Measurements from ENCODE around the gene ANKRD37.

DNA sequence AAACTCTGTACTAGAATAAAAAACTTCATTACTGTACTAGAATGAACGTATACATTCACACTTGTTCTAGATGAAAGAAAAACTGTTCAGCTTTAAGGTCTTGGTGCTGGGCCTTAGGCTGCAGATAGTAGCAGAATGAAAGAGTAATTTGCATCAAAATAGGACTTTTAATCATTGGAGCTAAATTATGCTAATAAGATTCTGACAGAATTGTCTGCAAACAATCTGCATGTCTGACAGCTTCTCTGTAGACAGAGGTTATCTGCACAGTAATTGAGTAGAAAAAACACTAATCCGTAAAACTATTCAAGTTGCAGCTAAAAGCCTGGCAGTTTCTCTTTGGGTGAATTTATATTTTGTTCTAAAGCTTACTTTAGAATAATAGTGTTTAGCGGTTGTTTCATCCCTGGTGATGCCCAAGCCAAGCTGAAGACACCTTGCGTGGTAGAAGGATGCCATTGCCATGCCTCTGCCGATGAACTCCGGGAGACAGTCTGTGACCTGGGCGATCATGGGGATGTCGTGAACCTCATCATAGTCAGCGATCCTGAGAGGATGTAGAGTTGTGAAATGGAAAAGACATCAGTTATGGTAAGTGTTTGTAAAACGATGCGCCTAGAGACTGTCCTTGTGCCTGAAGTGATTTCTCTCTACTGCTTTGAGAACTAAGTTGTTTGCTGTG lies 26.2 kb upstream of the ANKRD37 start:
- TF ChIP-seq EZH2 (IDR thresholded peaks at IDR 0.05; ENCODE audit: insufficient read depth, low read length) = no peak
- TF ChIP-seq, protein P1, sequence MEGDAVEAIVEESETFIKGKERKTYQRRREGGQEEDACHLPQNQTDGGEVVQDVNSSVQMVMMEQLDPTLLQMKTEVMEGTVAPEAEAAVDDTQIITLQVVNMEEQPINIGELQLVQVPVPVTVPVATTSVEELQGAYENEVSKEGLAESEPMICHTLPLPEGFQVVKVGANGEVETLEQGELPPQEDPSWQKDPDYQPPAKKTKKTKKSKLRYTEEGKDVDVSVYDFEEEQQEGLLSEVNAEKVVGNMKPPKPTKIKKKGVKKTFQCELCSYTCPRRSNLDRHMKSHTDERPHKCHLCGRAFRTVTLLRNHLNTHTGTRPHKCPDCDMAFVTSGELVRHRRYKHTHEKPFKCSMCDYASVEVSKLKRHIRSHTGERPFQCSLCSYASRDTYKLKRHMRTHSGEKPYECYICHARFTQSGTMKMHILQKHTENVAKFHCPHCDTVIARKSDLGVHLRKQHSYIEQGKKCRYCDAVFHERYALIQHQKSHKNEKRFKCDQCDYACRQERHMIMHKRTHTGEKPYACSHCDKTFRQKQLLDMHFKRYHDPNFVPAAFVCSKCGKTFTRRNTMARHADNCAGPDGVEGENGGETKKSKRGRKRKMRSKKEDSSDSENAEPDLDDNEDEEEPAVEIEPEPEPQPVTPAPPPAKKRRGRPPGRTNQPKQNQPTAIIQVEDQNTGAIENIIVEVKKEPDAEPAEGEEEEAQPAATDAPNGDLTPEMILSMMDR (IDR thresholded peaks at IDR 0.05; ENCODE audit: insufficient read depth, low read depth, low read length) = no peak
